Measurements from ENCODE around the gene SLC66A1.

The SLC66A1 gene

GRCh38 chr1:19354531-19354981, 42.4 kb downstream of the SLC66A1 start:
- TF ChIP-seq EZH2 (IDR thresholded peaks at IDR 0.05; ENCODE audit: borderline replicate concordance, low read depth, low read length, severe bottlenecking): no peak
- TF ChIP-seq CTCF (IDR thresholded peaks at IDR 0.05; ENCODE audit: borderline replicate concordance, extremely low read depth, low read length, poor library complexity, severe bottlenecking): no peak
- peaks cover 69% of the 10 kb centered on the region for H3K36me3 ChIP-seq (ENCODE audit: insufficient read depth, low read length)
- H3K27ac ChIP-seq (ENCODE audit: low read length): no peak overlapping the region
- H3K4me1 ChIP-seq (ENCODE audit: insufficient read depth, low read length): no peaks in the 10 kb centered on the region
- DNase-seq: no peak
- H3K9ac ChIP-seq (ENCODE audit: low read depth, low read length): no peak overlapping the region
- peaks cover 35% of the 10 kb centered on the region for H4K20me1 ChIP-seq (ENCODE audit: insufficient read depth, low read length)
- no peaks in the 10 kb centered on the region for H3K27me3 ChIP-seq (ENCODE audit: insufficient read depth, low read length, poor library complexity)
- no peaks in the 10 kb centered on the region for H3K9me3 ChIP-seq (ENCODE audit: insufficient read depth, low read length, severe bottlenecking)
- H3K79me2 ChIP-seq (ENCODE audit: insufficient read depth, low read length): peaks cover 4% of the 10 kb centered on the region
- H3K4me3 ChIP-seq (ENCODE audit: low read depth in 1 of 2, low read length in 2 of 2): no peak overlapping the region
- no peak overlapping the region for H3K4me2 ChIP-seq (ENCODE audit: insufficient read depth, low read length)
- H2AFZ ChIP-seq (ENCODE audit: low read depth, low read length): no peak overlapping the region
- no peak for ATAC-seq (ENCODE audit: insufficient read depth, low read depth)

GRCh38 chr1:19356266-19356665, 44.1 kb downstream of the SLC66A1 start:
- Histone ChIP-seq H4K20me1 (ENCODE audit: insufficient read depth, low read length) (peaks cover 50% of the 10 kb centered on the region), H3K79me2 (ENCODE audit: insufficient read depth, low read length) (peaks cover 15% of the 10 kb centered on the region), H3K4me3 (ENCODE audit: low read depth in 1 of 2, low read length in 2 of 2) (no peak overlapping the region), H3K36me3 (ENCODE audit: insufficient read depth, low read length) (peaks cover 72% of the 10 kb centered on the region), H3K27me3 (ENCODE audit: insufficient read depth, low read length, poor library complexity) (no peaks in the 10 kb centered on the region), H3K9me3 (ENCODE audit: insufficient read depth, low read length, severe bottlenecking) (no peaks in the 10 kb centered on the region), H3K27ac (ENCODE audit: low read length) (no peak overlapping the region), H2AFZ (ENCODE audit: low read depth, low read length) (no peak overlapping the region), H3K9ac (ENCODE audit: low read depth, low read length) (no peak overlapping the region), H3K4me2 (ENCODE audit: insufficient read depth, low read length) (no peak overlapping the region), H3K4me1 (ENCODE audit: insufficient read depth, low read length) (no peaks in the 10 kb centered on the region)
- TF ChIP-seq EZH2 (IDR thresholded peaks at IDR 0.05; ENCODE audit: borderline replicate concordance, low read depth, low read length, severe bottlenecking) (no peak), CTCF (IDR thresholded peaks at IDR 0.05; ENCODE audit: borderline replicate concordance, extremely low read depth, low read length, poor library complexity, severe bottlenecking) (no peak)
- ATAC-seq (ENCODE audit: insufficient read depth, low read depth) (no peak), DNase-seq (no peak)

GRCh38 chr1:19357299-19357986, 45.3 kb downstream of the SLC66A1 start:
- H3K9me3 ChIP-seq (ENCODE audit: insufficient read depth, low read length, severe bottlenecking): no peaks in the 10 kb centered on the region
- no peak overlapping the region for H3K4me3 ChIP-seq (ENCODE audit: low read depth in 1 of 2, low read length in 2 of 2)
- no peak overlapping the region for H3K9ac ChIP-seq (ENCODE audit: low read depth, low read length)
- H4K20me1 ChIP-seq (ENCODE audit: insufficient read depth, low read length): peaks cover 54% of the 10 kb centered on the region
- H3K4me2 ChIP-seq (ENCODE audit: insufficient read depth, low read length): no peak overlapping the region
- no peak overlapping the region for H3K27ac ChIP-seq (ENCODE audit: low read length)
- H3K36me3 ChIP-seq (ENCODE audit: insufficient read depth, low read length): peaks cover 61% of the 10 kb centered on the region
- no peaks in the 10 kb centered on the region for H3K27me3 ChIP-seq (ENCODE audit: insufficient read depth, low read length, poor library complexity)
- H3K79me2 ChIP-seq (ENCODE audit: insufficient read depth, low read length): peaks cover 16% of the 10 kb centered on the region
- H3K4me1 ChIP-seq (ENCODE audit: insufficient read depth, low read length): no peaks in the 10 kb centered on the region
- DNase-seq (no peak), ATAC-seq (ENCODE audit: insufficient read depth, low read depth) (no peak)
- no peak for TF ChIP-seq CTCF (IDR thresholded peaks at IDR 0.05; ENCODE audit: borderline replicate concordance, extremely low read depth, low read length, poor library complexity, severe bottlenecking)
- no peak for TF ChIP-seq EZH2 (IDR thresholded peaks at IDR 0.05; ENCODE audit: borderline replicate concordance, low read depth, low read length, severe bottlenecking)
- H2AFZ ChIP-seq (ENCODE audit: low read depth, low read length): no peak overlapping the region

All from DND-41 (cell line).